ENCODE data around the gene WDR1.

WDR1 gene

GRCh38 chr4:10083861-10084641, 32.5 kb downstream of the WDR1 start:
- DNase-seq, result peak; percentile 2

- peak; percentile 0 for DNase-seq
Observed at GRCh38 chr4:10083331-10083771, 33.2 kb downstream of the WDR1 start.

GRCh38 chr4:10082459-10083272, 33.9 kb downstream of the WDR1 start:
- peak; percentile 1 for DNase-seq

- peak; percentile 2 for DNase-seq
Observed at GRCh38 chr4:10082047-10082446, 34.6 kb downstream of the WDR1 start.

GRCh38 chr4:10081218-10081606, 35.4 kb downstream of the WDR1 start:
- DNase-seq, result no peak

GRCh38 chr4:10080589-10081217, 35.9 kb downstream of the WDR1 start:
- no peak for DNase-seq

- DNase-seq, result no peak
Observed at GRCh38 chr4:10079912-10080588, 36.5 kb downstream of the WDR1 start.

- no peak for DNase-seq
Observed at GRCh38 chr4:10079256-10079655, 37.3 kb downstream of the WDR1 start.

GRCh38 chr4:10078481-10079233, 37.9 kb downstream of the WDR1 start:
- DNase-seq, result no peak

GRCh38 chr4:10077483-10078335, 38.9 kb downstream of the WDR1 start:
- no peak for DNase-seq

GRCh38 chr4:10077076-10077475, 39.5 kb downstream of the WDR1 start:
- DNase-seq, result no peak

GRCh38 chr4:10075953-10076391, 40.6 kb downstream of the WDR1 start:
- no peak for DNase-seq

GRCh38 chr4:10075158-10075863, 41.3 kb downstream of the WDR1 start:
- no peak for DNase-seq

GRCh38 chr4:10074767-10075105, 41.9 kb downstream of the WDR1 start:
- DNase-seq, result no peak

GRCh38 chr4:10074076-10074766, 42.4 kb downstream of the WDR1 start:
- no peak for DNase-seq

GRCh38 chr4:10072420-10073017, 44.1 kb downstream of the WDR1 start:
- DNase-seq, result no peak

GRCh38 chr4:10069075-10069642, 47.4 kb downstream of the WDR1 start:
- no peak for DNase-seq

GRCh38 chr4:10066670-10067651, 49.6 kb downstream of the WDR1 start:
- no peak for DNase-seq
